Smooth muscle cell (in vitro differentiated cells): ENCODE data around the gene FOSB. TPM values are rescaled to one million over a fixed set of nuclear protein-coding genes. Genes with fewer than 3 reads are reported as not detected.

Experiments used
- DNase-seq: peaks from one replicate; lab custom pipeline; 2025; ENCODE audit not compliant: unreplicated experiment; lab: John Stamatoyannopoulos, UW
- H2AFZ ChIP-seq: fragments of 200-600 bp; sonication (generic); 2 replicates; pipeline ENCODE4 v1.6.0; 2016; ENCODE audit warnings: antibody characterized with exemption, low read depth, mild to moderate bottlenecking
- H3F3A ChIP-seq: fragments of 200-600 bp; sonication (generic); 2 replicates; pipeline ENCODE4 v1.6.0; 2017; ENCODE audit warnings: antibody characterized with exemption, low read depth
- H3K27ac ChIP-seq: fragments of 200-600 bp; sonication (generic); 2 replicates; pipeline ENCODE4 v1.5.1; 2016; ENCODE audit warnings: low read depth, mild to moderate bottlenecking
- H3K27me3 ChIP-seq: fragments of 200-600 bp; sonication (generic); 2 replicates; pipeline ENCODE4 v1.6.1; 2016; ENCODE audit warnings: low read depth, mild to moderate bottlenecking
- H3K36me3 ChIP-seq: fragments of 200-600 bp; sonication (generic); 2 replicates; pipeline ENCODE4 v1.5.1; 2016; ENCODE audit warnings: low read depth
- H3K4me1 ChIP-seq: fragments of 200-600 bp; sonication (generic); 2 replicates; pipeline ENCODE4 v1.5.1; 2016; ENCODE audit warnings: low read depth
- H3K4me2 ChIP-seq: fragments of 200-600 bp; sonication (generic); 2 replicates; pipeline ENCODE4 v1.6.0; 2016; ENCODE audit warnings: mild to moderate bottlenecking
- H3K4me3 ChIP-seq: fragments of 200-600 bp; sonication (generic); 2 replicates; pipeline ENCODE4 v1.5.1; 2016; ENCODE audit warnings: mild to moderate bottlenecking
- H3K79me2 ChIP-seq: fragments of 200-600 bp; sonication (generic); 2 replicates; pipeline ENCODE4 v1.6.0; 2016; ENCODE audit warnings: low read depth, mild to moderate bottlenecking
- H3K9ac ChIP-seq: fragments of 200-600 bp; sonication (generic); 2 replicates; pipeline ENCODE4 v1.6.0; 2016; ENCODE audit warnings: low read depth
- H3K9me3 ChIP-seq: fragments of 200-600 bp; sonication (generic); replicated peaks from 2 replicates; pipeline ENCODE4 v1.5.1; 2016; ENCODE audit warnings: low read depth
- H4K20me1 ChIP-seq: fragments of 200-600 bp; sonication (generic); 2 replicates; pipeline ENCODE4 v1.6.0; 2016; ENCODE audit warnings: low read depth
- CTCF ChIP-seq: fragments of 200-600 bp; sonication (generic); IDR thresholded peaks from 2 replicates; pipeline ENCODE4 v1.5.1; 2017; ENCODE audit warnings: borderline replicate concordance, mild to moderate bottlenecking, antibody characterized with exemption; ENCODE audit not compliant: insufficient read depth, poor library complexity, severe bottlenecking
- WGBS: methylation state at CpG from one replicate; pipeline ENCODE4 v1.1.7; 2016; ENCODE audit warnings: low lambda C conversion rate; 5-methylcytosine and 5-hydroxymethylcytosine counted together
- polyA plus RNA-seq: library from polyadenylated mRNA; unstranded; fragments of >200 nt; fragmentation: Nextera tagmentation; extraction: Ambion mirVana; gene quantifications from 2 replicates; pipeline ENCODE4 v1.2.1, GENCODE V29; 2016
- total RNA-seq: library from RNA; depleted of rRNA; stranded (reverse); fragments of >200 nt; gene quantifications from 2 replicates; pipeline ENCODE4 v1.2.3, GENCODE V29; 2014

Gene FOSB
- total and polyA plus RNA-seq, 2 experiments from 2014 or later = 178 to 186 TPM

DNA sequence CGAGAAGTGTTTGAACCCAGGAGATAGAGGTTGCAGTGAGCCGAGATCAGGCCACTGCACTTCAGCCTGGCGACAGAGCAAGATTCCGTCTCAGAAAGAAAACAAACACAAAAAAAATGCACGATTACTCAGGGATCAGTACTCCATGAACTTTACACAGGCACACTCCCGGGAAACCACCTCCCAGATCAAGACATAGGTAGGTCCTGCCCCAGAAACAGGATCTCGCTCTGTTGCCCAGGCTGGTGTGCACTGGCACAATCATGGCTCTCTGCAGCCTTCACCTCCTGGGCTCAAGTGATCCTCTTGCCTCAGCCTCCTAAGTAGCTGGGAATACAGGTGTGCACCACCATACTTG, 50.7 kb downstream of the FOSB start:
- H3K79me2 ChIP-seq = peaks cover 50% of the 10 kb centered on the region
- H3K4me1 ChIP-seq = no peaks in the 10 kb centered on the region
- WGBS = 96% methylated on average over 7 of the region's 7 CpGs

DNA sequence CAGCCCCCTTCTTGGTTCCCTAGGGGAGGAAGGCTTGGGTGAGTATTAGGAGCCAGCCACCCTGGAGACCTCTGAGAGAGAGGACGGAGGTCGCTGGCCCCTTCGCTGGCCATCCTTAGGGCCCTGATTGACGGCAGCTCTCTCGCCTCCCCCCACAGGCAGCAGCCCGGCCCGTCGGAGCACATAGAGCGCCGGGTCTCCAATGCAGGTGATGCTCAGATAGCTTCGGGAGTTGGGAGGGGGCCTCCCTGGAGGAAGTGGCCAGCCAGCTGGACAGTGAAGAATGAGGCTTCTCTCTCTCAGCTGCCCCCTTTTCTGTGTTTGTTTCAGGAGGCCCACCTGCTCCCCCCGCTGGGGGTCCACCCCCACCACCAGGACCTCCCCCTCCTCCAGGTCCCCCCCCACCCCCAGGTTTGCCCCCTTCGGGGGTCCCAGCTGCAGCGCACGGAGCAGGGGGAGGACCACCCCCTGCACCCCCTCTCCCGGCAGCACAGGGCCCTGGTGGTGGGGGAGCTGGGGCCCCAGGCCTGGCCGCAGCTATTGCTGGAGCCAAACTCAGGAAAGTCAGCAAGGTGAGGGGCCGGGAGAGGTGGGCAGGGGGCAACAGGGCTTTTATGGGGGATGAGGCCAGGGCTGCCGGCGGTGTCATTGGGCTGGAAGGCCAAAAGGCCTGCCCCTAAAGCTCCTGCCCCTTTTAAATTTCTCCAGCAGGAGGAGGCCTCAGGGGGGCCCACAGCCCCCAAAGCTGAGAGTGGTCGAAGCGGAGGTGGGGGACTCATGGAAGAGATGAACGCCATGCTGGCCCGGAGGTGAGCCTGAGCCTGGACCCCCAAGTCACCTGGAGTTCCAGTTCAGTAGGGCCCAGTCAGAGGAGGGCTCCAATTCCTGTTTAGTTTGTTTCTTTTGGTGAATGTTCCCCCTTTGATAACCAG, 54.5 kb downstream of the FOSB start:
- 96% methylated on average over 24 of the region's 24 CpGs for WGBS
- H2AFZ ChIP-seq = no peak overlapping the region

More for the DNA sequence above, 50.7 kb downstream of the FOSB start:
- Histone ChIP-seq H3K36me3 (peaks cover 6% of the 10 kb centered on the region), H3K27me3 (no peaks in the 10 kb centered on the region), H3K9me3 (no peaks in the 10 kb centered on the region), H3K9ac (no peak overlapping the region), H3F3A (peaks cover 15% of the 10 kb centered on the region), H3K4me2 (no peak overlapping the region), H4K20me1 (peaks cover 95% of the 10 kb centered on the region), H2AFZ (no peak overlapping the region), H3K27ac (no peak overlapping the region), H3K4me3 (no peak overlapping the region)
- DNase-seq = no peak
- no peak for TF ChIP-seq CTCF

GRCh38 chr19:45523642-45524256, 56.0 kb downstream of the FOSB start:
- H3K36me3 ChIP-seq = peaks cover 12% of the 10 kb centered on the region
- peaks cover 9% of the 10 kb centered on the region for H3K79me2 ChIP-seq
- peaks cover 7% of the 10 kb centered on the region for H3K4me1 ChIP-seq
- peak; percentile 10 for DNase-seq
- peaks cover 31% of the 10 kb centered on the region for H3F3A ChIP-seq
- no peak overlapping the region for H2AFZ ChIP-seq
- no peak overlapping the region for H3K4me2 ChIP-seq
- peak overlapping the region; percentile 29 for H3K27ac ChIP-seq
- WGBS = 76% methylated on average over 9 of the region's 9 CpGs
- no peaks in the 10 kb centered on the region for H3K9me3 ChIP-seq
- no peak overlapping the region for H3K9ac ChIP-seq
- H3K4me3 ChIP-seq = no peak overlapping the region
- TF ChIP-seq CTCF = peak; percentile 76
- H4K20me1 ChIP-seq = peaks cover 93% of the 10 kb centered on the region
- H3K27me3 ChIP-seq = no peaks in the 10 kb centered on the region

More for the DNA sequence above, 54.5 kb downstream of the FOSB start:
- Histone ChIP-seq H3K9me3 (no peaks in the 10 kb centered on the region), H3K36me3 (peaks cover 12% of the 10 kb centered on the region), H3K27me3 (no peaks in the 10 kb centered on the region), H3F3A (peaks cover 31% of the 10 kb centered on the region), H3K4me1 (no peaks in the 10 kb centered on the region), H3K9ac (no peak overlapping the region), H3K27ac (no peak overlapping the region), H3K4me3 (no peak overlapping the region), H3K79me2 (peaks cover 17% of the 10 kb centered on the region), H4K20me1 (peaks cover 94% of the 10 kb centered on the region), H3K4me2 (no peak overlapping the region)
- DNase-seq = no peak
- TF ChIP-seq CTCF = no peak
